ENCODE measurements around the gene PDZRN4.

DNA sequence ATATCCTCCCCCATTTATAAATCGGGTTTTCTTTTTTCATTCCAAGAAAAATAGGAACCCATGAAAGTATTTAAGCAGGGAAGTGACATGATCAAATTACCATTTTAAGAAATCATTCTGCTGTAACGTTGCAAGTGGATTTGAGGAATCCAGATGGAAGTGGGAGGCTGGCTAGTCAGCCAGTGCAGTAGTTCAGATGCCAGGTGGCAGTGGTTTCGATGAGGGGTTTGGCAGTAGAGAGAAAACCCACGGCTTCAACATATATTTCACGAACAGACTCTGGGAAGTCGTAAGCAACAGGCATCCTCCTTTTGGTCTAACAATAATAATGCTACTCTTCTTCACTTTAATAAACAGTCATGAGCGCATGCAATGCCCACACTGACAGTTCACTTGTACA is 25.0 kb downstream of the PDZRN4 start:
- TF ChIP-seq CTCF (IDR thresholded peaks at IDR 0.05; ENCODE audit: insufficient read depth, low read length, poor library complexity, severe bottlenecking) (no peak), EZH2phosphoT487 (conservative IDR thresholded peaks at IDR 0.05; ENCODE audit: low read length) (no peak)
